ENCODE data around the gene TMEM132A.
A peak's percentile ranks its signal among the peaks of the same experiment; 100 is the strongest.

TMEM132A gene

GRCh38 chr11:60939301-60939700, 15.0 kb downstream of the TMEM132A start:
- no peak for DNase-seq

DNA sequence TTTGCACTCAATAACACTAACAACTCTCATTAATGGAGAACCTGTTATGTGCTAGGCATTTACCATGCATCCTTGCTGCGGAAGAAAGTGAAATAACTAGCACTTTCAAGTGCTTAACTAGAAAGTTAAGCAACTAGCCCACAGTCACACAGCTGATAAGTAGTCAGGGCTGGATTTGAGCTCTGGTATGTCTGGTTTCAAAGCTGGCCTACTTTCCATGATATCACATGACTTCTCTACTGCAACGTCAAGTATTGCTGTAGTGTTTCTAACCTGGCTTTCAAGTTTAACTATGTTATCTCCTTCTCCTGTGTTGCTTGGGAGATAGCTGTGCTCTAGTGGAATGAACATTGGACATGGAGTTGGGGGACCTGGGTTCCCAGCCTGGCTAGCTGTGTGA, 15.6 kb downstream of the TMEM132A start:
- DNase-seq = no peak

DNA sequence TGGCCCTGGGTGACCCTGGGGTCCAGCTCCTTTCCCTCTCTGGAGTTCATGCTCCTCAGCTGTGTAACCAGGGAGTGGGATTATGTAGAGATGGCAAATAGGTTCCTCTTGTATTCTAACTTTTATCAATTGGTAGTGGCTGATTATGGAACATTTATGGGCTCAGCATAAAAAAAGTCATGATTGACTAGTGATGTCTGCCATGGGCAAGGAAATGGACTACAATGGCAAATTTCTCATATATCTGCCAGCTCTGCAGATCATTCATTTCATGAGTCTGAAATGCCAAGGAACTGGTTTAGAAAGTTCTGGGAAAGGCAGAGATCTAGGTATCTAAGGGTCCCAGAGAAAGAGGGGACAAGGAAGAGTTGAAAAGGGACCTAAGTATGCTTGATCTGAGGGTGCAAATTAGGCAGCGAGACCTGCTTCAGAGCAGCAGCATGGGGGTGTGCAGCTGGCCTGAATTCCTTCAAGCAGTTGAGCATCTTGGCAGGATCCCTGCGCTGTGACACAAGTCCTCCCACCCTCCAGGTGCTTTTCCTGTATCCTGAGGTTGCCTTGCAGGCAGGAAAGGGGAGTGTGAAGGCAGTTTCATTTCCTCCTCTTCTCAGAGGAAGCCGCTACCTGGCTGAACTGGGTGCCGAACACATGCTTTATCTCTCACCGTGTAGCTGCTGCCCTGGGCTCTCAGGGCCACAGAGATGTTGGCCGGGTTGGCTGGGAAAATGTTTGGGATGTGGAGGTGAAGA, 17.3 kb downstream of the TMEM132A start:
- DNase-seq = no peak

- no peak for DNase-seq
Observed at GRCh38 chr11:60942219-60942618, 18.0 kb downstream of the TMEM132A start.

DNA sequence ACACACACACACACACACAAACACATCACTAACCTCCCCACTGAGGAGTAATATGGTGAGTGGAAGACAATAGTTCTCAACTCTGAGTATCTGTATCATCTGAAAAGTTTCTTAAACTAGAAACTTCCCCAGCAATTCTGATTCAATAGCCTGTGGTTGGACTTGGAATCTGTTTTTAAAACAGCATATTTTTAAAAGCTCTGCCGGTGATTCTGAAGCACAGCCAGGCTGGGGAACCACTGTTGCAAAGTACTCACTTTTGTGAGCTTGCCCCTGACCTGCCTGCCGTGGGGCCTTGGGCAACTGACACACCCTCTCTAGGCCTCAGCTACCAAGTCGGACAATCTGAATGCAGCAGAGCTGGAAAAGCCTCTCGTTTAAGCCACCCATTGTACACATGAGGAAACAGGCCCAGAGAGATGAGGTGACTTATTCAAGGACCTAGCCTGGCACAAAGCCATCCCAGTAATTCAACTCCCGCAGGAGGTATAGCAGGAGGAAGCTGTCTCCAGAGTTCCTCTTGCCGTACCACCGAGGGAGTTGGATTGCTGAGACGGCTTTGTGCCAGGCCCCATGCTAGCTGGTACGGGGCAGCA, 18.8 kb downstream of the TMEM132A start:
- DNase-seq = no peak

DNA sequence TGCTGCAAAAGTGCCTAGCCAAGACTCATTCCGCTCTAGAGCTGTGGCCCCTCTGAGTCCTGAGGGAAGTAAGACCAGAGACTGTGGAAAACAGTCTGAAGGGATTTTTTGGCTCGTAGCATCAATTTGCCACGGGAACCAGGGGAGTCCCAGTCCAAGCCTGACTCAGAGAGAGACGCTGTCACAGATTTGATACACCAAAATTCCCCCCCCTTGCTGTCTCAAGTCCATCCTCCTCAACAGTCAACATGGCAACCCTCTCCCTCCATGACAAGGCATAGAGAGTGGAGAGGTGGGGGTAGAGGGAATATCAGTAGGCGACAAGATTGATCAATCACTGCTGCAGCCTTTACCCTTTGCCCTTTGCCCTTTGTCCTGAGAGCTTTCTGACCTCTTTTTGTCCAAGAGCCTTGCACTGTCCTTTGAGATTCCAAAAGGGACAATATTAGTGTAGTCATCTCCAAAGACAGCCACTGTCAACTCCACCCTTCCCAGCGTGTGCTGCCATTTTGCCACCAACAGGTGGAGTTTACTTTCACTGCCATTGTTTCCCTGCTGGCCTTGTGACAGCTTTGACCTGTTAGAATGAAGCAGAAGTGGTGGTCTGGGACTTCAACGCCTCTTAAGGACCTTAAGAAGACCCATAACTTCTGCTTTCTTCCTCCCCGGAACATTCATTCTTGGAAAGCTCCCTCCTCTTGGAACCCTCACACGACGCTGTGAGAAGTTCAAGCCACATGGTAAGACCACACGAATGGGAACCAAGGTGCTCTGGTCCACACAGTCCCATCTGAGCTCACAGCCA, 20.4 kb downstream of the TMEM132A start:
- DNase-seq = peak; percentile 14

DNA sequence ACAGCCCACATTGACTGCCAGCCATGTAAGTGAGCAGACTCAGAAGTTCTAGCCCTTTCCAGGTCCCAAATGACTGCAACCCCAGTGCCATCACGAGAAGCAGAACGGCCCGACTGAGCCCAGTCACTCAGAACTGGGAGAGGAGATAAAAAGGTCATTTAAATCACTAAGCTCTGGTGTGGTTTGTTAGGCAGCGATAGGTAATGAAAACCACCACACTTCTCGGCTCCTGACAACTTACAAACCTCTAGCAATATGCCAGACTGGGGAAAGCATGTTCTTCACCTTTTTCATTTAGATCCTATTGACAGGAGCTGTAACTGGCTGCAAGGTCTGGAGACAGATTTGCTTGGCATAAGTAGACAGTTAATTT, 21.0 kb downstream of the TMEM132A start:
- no peak for DNase-seq

DNA sequence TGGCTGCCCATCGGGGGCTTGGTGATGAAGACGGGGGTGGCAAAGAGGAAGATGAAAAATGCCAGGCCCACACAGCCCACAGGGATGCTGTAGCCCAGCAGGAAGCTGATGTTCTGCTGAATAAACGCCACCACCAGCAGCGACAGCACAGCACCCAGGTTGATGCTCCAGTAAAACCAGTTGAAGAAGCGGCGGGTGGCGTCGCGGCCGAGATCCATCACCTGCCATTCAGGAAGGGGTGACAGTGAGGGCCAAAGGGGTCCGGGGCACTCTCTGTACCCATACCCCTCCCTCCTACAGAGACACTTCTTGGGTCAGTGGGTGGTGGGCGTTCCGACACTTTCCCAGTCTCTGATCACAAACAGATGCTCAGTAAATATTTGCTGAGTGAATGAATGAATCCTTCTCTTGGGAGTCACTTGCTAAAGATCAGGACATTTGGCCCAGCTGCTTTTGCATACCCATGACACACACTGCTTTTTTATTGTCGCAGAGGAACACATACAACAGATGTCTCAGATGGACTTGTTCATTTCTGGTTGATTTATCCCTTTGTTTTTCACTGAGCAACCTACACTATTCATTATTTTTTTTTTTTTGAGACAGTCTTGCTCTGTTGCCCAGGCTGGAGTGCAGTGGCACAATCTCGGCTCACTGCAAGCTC, 22.5 kb downstream of the TMEM132A start:
- no peak for DNase-seq

GRCh38 chr11:60947700-60948099, 23.4 kb downstream of the TMEM132A start:
- no peak for DNase-seq

DNA sequence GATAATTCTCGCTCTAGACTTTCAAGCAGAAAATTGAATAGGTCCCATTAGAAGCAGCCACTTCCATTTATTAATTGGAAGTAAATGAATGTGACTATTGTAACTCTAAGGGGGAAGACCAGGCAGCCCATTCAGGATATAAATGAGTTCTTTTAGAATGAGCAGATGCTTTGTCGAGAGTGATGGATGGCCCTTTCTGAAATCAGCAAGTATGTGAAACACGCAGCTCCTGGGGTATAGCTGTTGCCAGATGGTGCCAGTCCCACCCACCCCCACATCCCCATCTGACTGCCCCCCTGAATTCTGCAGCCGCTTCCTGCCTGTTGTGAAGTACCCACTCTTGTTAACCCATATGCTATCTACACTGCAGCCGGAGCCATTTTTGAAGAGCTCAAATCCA, 24.0 kb downstream of the TMEM132A start:
- DNase-seq = no peak

- no peak for DNase-seq
Observed at GRCh38 chr11:60950024-60950423, 25.8 kb downstream of the TMEM132A start.

DNA sequence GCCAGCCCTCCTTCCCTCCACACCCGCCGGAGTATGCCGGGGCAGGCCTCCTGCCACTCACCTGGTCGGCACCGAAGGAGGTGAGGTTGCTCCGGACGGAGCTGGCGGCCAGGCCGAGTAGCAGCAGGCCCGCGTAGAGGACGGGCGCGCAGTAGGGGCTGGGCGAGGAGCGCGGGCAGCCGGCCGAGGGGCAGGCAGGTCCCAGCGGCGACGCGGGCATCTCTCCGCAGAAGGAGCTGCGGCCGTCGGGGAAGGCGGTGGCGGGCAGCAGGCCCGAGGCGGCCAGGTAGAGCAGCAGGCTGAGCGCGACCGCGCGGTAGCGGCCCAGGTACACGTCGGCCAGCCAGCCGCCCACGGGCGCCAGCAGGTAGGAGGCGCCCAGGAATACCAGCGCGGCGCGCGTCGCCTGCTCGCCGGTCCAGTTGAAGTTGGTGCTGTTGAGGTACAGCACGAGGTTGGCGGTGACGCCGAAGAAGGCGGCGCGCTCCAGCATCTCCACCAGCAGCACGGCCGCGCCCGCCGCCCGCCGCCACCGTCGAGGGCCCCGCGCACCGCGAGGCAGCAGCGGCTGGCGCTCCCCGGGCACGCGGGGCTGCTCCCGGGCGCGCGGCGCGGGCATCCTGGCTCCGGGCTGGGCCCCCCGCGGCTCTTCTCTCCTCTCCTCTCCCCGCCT, 26.8 kb downstream of the TMEM132A start:
- no peak for DNase-seq

DNA sequence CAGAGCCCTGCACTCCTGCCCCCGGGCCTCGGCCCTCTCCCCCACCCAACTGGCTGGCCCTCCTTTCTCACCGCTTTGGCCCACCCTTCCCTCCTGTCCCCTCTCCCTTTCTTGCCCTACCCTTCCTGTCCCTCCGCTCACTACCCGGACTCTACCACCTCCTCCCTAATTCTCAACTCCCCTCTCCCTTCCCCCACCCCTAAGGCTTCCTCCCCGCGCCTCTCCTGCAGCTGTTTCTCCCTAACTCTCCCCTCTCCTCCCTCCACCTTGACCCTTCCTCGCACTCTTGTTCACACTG, 27.3 kb downstream of the TMEM132A start:
- no peak for DNase-seq

DNA sequence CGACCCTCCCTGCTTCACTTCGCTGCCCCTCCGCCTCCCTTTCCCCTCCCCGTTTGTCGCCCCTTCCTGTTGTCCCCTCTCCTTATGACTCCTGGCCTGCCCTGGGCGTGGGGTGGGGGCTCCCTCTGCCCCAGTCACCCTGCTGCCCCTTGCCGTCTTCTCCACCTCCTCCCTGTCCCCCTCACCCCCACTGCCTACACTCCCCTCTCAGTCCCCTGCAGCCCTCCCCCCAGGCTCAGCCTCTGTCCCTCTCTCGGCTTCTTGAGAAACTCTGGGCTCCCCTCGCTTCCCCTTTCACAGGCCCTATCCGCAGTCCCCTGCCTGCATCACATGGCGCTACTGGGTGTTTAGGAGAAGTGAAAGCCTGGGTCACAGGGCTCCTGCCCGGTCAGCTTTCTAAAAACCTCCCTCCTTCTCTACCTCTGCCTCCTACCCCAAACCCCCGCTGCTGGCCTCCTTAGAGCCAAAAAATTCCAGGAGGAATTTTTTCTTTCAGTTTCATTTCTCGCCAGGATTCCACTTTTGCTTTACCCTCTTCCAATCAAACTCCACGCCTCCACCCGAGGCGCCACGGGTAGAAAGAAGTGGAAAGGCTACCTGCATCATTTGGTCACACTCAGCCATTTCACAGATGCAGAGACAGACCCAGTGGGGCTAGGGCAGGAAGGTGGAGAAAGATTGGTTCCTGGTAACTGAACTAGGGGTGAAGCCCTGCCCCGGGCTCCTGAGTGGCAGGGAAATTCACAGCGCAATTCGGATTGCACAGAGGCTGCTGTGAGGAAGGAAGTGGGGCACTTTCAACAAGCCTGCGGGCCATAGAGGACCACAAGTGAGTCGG, 27.9 kb downstream of the TMEM132A start, which contains the start of gene SLC15A3:
Gene SLC15A3, minus strand, starts transcription at position 273 of the 838 bp plus-strand sequence. CDS start 625 bp downstream, outside the sequence.
- DNase-seq = peak; percentile 49

GRCh38 chr11:60952742-60953170, 28.5 kb downstream of the TMEM132A start:
- DNase-seq = no peak

DNA sequence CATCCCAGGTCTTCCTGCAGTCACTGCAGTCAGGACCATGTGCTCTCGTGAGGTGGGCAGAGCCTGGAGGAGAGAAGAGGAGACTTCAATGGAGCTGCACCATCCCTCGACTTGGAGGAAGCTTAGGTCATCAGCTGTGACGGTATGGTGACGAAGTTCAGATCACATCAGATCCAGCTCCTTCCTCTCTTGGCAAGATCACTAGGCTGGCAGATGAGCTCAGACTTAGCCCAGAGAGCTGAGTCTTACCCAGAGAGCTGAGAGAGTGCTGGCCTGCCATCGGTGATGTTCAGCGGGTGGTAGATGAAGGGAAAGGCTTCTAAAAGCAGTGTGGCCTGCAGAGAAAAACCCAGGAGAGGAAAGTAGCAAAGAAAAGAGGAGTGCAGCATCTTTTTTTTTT, 29.5 kb downstream of the TMEM132A start:
- no peak for DNase-seq

DNA sequence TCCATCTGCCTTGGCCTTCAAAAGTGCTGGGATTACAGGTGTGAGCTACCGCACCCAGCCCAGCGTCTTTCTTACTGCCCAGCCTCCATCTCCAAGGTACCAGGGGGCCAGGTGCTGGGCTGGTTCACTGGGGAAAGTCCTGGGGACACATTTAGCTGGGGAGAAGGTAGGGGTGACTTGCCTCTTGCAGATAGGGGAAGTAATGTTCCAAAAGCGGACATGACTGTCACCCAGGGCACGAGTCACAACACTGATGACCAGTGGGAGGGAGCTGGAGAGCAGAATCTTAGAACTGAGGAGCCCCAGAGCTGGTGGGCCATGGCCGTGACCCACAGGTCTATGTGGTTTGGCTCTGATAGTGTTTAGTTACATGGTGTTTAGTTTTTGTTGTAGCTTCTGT, 30.2 kb downstream of the TMEM132A start:
- DNase-seq = no peak

- DNase-seq = peak; percentile 20
Observed at GRCh38 chr11:60955571-60955970, 31.3 kb downstream of the TMEM132A start.

DNA sequence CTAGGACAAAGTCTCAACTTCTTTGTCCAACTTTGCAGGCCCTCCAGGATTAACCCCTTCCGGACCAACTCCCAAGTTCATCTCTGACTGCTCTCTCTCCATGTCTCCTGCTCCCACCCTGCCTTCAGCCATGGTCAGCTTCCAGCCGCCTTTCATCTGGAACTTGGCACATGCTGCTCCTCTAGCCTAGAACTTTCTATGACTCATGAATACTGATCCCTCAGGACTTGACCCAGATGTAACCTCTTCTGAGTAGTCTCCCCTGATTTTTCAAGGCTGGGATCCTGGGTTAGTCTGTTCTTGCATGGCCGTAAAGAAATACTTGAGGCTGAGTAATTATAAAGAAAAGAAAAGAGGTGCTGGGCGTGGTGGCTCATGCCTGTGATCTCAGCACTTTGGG, 32.9 kb downstream of the TMEM132A start:
- no peak for DNase-seq

GRCh38 chr11:60959431-60959830, 35.2 kb downstream of the TMEM132A start:
- DNase-seq = no peak

DNA sequence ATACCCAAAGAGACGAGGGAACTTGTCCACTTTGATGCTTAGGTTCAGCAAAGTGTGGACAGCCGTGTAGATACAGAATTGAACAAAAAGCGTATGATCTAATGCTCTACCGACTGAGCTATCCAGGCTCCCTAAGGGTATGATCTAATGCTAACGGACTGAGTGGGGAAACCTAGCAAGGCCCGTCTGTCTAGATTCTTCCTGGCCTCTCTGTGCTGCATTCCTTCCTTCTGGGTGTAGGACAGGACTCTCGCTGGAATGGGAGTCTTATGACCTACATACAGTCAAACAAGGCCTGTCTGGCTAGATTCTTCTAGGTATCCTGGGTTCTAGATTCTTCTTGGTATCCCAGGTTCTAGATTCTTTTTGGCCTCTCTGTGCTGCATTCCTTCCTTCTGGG, 36.1 kb downstream of the TMEM132A start:
- DNase-seq = no peak

DNA sequence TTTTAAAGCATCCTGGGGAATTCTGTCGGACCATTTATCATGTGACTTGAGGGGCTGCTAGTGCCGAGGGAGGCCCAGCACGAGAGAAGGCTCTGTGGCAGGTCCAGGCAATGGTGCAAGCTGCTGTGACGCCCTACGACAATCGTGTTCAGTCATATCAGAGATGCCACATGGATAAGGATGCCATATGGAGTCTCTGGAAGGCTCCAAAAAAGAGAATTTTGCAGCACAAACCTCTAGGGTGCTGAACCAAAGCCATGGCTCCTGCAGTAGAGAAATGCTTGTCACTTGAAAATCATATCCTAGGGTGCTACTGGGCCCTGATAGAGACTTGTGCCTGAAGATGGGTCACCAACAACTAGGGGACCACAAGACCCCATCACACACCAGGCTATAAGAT, 40.5 kb downstream of the TMEM132A start:
- DNase-seq = no peak

All from CD4-positive, alpha-beta T cell treated with Interleukin-17A for 1 hour (primary cell).